Stimulated activated CD8-positive, alpha-beta memory T cell treated with anti-CD3 and anti-CD28 coated beads, Interleukin-15, amount 100 ng/mL, for 24 hours (primary cell): ENCODE results near the gene PCLAF.
"Not testable (repeated sequence)": the region's sequence is repeated elsewhere in the genome, so short reads cannot be mapped to it uniquely, and the experiment has no call there.

Experiments used
- DNase-seq: peaks from one replicate; pipeline ENCODE4 v3.0.0-alpha.2; 2020; ENCODE audit warnings: low read depth

PCLAF gene

DNA sequence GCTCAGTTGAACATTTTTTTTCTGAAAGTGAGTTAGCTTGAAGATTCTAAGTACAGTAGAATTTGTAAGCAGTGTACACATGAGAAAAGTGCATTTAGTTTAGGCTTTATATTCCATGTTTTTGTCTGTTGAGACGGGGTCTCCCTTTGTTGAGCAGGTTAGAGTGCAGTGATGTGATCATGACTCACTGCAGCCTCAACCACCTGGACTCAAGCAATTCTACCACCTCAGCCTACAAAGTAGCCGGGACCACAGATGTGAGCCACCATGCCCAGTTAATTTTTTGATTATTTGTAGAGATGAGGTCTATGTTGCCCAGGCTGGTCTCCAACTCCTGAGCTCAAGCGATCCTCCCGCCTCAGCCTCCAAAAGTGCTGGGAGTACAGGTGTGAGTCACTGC lies 20.0 kb downstream of the PCLAF start:
- DNase-seq, result no peak

DNA sequence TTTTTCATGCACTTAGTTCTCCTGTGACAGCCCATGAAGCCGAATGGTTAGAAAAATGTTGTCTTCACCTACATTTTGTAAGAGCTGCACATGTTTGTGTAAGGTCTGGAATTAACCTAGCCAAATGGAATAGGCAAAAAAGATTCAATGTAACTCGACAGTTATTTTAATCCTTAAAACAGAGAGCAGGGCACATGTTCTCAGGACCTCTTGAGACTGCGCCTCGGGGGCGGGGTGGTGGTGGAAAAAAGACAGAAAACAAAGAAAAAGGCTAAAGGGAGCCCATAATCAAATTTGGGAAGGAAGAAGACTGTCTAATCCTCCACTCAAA lies 24.6 kb downstream of the PCLAF start:
- DNase-seq, result no peak

DNA sequence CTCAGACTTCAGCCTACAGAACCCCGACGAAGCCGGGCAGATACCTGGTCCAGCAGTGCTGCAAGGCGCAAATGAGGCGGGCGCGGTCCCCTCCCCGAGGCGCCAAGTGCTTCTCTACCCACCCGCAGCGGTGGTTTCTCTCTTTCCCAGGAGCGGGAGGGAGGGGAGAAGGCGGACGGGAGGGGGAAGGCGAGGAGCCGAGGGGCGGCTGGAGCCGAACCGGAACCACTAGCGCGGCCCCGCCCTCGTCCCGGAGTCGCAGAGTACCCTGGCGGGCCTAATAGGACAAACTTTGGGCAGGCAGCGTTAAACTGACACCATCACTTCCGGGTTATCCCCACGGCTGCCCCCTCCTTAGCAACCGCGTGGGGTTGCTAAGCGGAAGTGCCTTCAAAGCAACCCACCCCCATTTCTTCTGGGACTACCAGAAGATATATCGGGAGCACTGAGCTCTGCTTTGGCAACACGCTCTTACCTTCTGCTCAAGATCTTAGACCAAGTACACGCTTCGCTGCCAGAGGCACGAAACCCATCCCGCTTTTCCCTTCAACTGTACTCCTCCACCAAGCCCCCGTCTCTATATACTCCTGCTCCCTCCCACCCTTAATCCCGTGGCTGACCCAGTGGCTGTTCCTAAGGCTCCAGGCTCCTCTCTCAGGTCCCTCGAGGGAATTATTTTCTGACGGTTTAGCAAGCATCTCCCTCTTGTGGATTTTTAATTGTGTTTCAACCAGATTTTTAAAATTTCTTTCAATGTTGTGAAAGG lies 25.1 kb downstream of the PCLAF start, which contains the start of gene CSNK1G1:
TSS of gene CSNK1G1 (minus strand) at position 230 of the 766 bp plus-strand sequence. CDS start 55,674 bp downstream, outside the sequence.
- DNase-seq, result peak; percentile 82

DNA sequence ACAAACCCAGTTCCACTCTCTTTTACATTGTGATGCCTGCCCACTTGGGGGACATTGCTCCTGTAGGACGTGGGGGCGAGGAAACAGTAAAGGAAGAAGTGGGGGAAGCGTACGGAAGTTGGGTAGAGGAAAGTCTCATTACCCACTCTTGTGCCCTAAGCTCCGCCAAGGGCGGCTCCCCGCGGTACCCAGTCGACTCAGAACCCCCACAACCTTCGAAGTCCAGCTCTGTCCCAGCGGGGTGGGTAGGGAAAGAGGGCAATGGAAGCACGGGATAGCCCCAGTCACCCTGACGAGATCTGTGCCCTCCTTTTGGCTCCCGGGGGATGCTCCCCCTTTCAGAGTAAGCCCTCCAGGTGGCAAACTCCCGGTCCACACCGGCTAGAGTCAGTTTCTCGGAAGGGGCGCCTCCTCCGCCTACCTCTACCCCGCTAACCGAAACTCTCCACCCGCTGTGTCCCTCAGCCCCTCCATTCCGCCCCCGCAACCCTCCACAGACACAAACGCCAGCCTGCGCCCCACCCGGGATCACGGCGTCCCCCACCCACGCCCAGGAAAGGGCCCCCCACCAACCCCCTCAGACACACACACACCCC lies 25.8 kb downstream of the PCLAF start:
- DNase-seq, result peak; percentile 7

DNA sequence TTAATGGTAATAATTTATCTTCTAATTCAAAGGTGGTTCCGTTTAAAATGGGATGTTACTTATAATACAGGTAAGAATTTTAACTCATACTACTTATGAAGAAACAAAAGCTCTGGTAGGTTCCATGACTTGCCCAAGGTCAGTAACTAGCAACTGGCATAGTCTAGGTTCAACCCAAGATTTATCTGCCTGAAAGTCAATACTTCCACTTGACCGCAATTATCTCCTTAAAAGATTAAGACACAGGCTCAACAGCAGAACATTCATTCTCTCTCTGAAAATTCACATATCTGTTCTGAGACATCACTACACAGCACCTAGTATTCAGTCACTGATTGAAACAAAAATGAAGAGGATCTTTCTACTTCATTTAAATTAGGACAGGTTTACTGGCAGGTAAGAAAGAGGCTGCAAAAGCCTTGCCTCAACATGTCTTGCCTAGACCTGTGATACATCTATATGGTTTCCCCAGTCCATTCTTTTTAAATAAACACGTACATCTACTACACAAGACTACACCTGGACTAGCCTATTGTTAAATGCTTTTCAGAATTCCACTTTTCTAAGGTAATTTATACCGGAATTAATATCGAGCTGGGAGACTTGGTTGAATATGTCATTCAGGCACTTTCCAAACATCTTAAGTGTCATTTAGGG lies 26.4 kb downstream of the PCLAF start:
- DNase-seq, result no peak

DNA sequence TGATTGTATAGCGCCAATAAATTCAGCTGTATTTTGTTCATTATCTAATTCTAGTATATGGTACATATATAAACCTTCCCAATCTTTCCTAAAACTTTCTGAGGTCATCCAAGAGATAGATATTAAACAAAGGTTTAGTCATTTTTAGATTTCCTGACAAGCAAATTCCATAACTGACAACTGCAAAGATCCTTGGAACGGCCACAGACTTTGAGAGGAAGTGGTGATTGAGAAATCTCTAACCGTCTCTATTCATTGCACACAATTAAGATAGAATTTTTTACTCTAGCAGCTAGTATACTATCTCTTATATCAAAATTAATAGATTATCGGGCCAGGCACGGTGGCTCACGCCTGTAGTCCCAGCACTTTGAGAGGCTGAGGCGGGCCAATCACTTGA lies 30.0 kb downstream of the PCLAF start:
- no peak for DNase-seq

DNA sequence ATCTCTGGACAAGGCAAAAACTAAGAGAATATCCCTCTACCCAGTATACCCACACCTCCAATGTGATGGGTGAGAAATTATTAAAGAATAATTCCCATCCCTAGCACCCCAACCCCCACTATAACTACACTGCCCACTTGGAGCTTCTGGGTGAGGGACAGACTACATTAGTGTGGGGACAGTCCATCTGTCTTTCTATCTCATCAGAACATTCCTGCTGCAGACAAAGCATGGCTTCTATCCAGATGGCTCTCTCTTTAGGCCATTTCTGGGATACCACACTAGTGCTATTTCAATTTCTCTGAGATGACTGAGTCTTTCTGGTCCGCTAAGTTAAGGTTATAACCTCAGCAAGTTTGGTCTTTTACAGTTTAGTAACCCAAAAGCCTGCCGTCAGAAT lies 31.9 kb downstream of the PCLAF start:
- DNase-seq, result no peak

DNA sequence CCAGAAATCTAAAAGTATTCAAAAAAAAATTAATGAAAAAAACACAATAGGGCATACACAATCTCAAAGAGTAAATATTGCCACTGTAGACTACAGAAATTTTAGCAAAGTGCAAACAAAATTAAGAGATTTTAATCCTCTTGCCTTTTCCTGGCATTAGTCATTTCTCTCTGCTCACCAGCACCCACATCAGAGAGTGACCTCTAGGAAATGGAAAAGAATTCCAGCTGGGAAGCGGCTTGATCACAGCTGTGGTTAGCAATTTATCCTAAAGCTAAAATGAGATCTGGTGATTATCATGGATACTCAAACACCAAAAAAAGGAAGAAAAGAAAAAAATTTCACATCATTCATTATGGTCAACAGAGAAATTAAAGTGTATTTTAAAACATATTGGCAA lies 32.8 kb downstream of the PCLAF start:
- DNase-seq, result no peak

DNA sequence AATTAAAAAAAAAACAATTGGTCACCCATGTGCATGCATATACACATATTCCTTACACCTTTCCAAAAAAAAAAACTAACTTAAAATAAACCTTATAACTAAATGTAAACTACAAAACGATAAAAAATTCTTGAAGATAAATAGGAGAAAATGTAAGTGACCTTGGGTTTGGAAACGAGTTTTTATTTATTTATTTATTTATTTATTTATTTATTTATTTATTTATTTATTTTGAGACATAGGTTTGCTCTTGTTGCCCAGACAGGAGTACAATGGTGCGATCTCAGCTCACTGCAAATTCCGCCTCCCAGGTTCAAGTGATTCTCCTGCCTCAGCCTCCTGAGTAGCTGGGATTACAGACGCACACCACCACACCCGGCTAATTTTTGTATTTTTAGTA lies 35.0 kb downstream of the PCLAF start:
- not testable (repeated sequence) for DNase-seq

DNA sequence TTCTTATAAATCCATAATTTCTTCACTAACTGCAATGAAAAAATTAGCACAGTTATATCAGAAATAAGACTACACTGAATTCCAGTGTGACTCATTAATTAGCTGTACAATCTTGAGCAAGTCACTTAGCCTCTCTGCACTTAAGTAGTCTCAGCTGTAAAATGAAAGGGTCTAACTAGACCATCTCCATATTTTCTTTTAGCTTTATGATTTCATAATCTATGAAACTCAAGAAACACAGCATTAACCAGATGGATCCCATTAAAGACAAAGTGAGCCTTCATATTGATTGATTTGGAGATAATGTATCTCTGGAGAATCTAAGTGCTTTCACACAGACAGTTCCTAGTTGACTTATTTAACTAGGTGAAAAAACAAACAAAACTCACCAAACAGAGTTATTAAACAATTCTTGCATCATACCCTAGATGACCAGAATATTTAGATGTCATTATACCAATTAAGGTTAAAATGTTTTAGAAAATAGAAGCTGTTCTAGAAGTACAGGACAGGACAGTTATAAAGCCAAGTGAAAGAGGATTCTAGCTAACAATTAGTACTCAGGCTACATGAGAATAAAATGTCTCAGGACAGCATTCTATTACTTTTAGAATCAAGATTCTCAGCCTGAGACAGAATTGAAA lies 36.5 kb downstream of the PCLAF start:
- no peak for DNase-seq

DNA sequence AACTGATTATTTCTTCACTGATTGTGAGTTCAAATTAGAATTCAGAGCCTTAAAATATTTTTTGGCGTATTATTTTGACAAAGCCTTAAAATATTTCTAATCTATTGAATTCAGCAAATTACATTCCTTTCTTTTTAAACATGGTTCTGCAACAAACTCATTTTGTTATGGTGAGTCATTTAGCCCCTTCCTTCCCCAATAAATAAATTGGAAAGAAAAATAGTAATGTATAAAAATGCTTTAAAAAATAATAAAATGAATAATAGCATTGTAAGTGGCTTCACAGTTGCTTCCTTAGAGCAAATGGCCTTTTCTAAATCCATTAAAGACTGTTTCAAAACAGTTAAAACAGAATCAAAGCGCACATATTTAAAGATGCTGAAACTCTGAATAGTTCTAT lies 37.4 kb downstream of the PCLAF start:
- DNase-seq, result no peak

DNA sequence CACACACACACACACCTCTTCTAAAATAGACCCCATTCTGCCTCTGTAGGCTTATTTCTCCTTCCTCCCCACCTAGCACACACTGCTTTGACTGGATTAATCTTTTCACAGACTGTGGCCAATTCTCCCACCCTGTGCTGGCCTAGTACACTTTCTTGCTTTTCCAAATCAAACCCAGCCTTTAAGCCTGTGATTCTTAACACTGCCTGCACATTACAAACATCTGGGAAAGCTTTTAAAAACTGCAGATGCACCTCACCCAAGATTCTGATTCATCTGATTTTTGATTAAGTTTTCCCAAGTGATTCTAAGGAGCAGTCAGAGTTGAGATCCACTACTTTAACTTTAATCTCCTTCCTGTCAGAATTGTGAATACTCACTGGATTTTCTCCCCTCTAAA lies 38.0 kb downstream of the PCLAF start:
- no peak for DNase-seq

DNA sequence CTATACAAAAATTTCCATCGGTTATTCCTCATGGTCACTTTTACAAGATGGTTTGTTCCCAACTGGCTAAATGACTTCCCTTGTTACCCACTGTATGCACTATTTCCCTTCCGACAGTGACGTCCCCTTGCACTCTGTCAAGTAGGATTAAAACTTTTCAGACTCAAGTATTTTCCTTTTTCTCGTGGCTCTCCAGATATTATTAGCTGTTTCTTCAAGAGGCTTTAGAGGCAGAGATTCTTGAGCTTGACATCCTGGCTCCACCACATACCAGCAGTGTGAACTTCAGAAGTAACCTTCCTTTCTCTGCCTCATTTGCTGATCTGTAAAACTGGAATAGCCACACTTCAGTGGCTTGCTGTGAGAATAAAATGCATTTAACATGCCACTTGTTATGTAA lies 39.3 kb downstream of the PCLAF start:
- DNase-seq, result no peak

DNA sequence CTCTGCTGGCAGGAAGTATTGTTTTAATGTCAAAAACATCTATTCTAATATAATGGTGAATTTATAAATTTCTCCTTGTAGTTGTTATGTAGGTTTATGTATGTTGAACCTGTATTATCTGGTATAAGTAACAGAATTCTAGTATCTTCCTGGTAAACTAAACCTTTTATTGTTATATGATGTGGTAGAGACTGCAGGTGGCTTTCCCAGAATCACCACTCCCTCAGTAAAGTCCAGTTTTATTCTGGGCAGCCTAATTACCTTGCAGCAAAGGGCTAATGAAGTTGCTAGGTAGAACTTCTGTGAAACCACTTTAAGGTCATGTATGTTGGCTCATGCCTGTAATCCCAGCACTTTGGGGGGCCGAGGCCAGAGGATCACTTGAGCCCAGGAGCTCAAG lies 40.9 kb downstream of the PCLAF start:
- no peak for DNase-seq

DNA sequence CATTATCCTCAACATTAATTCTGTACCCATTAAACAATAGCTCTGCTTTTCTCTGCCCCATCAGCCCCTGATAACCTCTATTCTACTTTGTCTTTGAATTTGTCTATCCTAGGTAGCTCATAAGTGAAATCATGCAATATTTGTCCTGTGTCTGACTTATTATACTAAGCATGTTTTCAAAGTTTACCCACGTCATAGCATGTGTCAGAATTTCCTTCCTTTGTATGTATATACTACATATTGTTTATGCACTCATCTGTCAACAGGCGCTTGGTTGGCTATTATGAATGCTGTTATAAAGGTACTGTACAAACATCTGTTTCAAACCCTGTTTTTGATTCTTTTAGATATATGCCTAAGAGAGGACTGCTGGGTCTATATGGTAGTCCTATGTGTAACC lies 43.5 kb downstream of the PCLAF start:
- DNase-seq, result no peak

DNA sequence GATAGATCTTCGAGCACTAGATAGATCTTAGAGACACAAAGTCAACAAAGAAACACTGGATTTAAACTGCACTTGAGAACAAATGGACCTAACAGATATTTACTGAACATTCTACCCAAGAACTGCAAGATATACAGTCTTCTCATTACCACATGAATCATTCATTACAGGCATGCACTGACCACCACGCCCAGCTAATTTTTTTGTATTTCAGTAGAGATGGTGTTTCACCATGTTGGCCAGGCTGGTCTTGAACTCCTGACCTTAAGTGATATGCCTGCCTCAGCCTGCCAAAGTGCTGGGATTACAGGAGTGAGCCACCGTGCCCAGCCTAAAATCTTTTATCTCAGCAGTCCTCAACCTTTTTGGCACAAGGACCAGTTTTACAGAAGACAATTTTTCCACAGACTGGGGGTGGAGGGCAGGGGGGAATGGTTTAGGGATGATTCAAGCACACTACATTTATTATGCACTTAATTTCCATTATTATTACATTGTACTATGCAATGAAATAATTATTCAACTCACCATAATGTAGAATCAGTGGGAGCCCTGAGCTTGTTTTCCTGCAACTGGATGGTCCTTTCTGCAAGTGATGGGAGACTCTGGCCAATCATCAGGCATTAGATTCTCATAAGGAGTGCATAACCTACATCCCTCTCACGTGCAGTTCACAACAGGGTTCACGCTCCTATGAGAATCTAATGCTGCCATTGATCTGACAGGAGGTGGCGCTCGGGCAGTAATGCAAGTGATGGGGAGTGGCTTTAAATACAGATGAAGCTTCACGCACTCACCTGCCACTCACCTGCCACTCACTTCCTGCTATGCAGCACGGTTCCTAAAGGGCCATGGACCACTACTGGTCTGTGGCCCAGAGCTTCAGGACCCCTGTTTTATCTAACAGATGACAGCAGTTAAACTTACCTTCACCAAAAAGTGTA lies 47.0 kb downstream of the PCLAF start:
- no peak for DNase-seq

DNA sequence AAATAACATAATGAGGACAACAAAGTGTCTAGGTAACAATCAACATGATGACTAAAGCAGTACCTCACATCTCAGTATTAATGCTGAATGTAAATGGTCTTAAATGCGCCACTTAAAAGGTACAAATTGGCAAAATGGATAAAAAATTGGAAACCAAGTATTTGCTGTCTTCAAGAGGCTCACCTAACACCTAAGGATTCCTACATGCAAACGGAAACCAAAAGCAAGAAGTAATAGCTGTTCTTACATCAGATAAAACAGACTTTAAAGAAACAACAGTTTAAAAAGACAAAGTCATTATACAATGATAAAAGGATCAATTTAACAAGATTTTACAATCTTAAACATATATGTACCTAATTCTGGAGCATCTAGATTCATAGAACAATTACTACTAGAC lies 47.7 kb downstream of the PCLAF start:
- no peak for DNase-seq

DNA sequence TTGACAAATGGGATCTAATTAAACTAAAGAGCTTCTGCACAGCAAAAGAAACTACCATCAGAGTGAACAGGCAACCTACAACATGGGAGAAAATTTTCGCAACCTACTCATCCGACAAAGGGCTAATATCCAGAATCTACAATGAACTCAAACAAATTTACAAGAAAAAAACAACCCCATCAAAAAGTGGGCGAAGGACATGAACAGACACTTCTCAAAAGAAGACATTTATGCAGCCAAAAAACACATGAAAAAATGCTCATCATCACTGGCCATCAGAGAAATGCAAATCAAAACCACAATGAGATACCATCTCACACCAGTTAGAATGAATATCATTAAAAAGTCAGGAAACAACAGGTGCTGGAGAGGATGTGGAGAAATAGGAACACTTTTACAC lies 49.6 kb downstream of the PCLAF start:
- not testable (repeated sequence) for DNase-seq

DNA sequence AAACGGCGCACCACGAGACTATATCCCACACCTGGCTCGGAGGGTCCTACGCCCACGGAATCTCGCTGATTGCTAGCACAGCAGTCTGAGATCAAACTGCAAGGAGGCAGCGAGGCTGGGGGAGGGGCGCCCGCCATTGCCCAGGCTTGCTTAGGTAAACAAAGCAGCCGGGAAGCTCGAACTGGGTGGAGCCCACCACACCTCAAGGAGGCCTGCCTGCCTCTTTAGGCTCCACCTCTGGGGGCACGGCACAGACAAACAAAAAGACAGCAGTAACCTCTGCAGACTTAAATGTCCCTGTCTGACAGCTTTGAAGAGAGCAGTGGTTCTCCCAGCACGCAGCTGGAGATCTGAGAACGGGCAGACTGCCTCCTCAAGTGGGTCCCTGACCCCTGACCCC lies 54.3 kb downstream of the PCLAF start:
- DNase-seq, result not testable (repeated sequence)

DNA sequence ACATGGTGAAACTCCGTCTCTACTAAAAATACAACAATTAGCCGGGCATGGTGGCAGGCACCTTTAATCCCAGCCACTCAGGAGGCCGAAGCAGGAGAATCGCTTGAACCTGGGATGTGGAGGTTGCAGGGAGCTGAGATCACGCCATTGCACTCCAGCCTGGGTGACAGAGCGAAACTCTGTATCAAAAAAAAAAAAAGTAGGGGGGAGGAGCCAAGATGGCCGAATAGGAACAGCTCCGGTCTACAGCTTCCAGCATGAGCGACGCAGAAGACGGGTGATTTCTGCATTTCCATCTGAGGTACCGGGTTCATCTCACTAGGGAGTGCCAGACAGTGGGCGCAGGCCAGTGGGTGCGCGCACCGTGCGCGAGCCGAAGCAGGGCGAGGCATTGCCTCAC lies 54.8 kb downstream of the PCLAF start:
- not testable (repeated sequence) for DNase-seq

DNA sequence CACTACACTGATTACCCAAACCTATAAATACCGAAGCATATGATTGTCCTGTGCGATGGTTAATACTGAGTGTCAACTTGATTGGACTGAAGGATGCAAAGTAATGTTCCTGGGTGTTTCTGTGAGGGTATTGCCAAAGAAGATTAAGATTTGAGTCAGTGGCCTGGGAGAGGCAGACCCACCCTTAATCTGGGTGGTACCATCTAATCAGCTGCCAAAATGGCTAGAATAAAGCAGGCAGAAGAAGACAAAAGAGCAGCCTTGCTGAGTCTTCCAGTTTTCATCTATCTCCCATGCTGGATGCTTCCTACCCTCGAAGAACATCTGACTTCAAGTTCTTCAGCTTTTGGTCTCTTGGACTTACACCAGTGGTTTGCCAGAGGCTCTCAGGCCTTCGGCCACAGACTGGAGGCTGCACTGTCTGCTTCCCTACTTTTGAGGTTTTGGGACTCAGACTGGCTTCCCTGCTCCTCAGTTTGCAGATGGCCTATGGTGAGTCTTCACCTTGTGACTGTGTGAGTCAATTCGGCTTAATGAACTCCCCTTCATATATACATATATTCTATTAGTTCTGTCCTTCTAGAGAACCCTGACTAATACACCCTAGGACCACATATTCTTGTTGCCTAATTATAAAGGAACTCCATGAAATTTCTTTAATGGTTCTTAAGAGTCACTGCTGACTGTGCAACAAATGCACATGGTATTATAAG lies 56.9 kb downstream of the PCLAF start:
- DNase-seq, result no peak
